ENCODE measurements around the gene GIMAP5. TPM values are rescaled to one million over a fixed set of nuclear protein-coding genes. Genes with fewer than 3 reads are reported as not detected.

Gene GIMAP5
- total and polyA plus RNA-seq, 2 donors (not counting 1 experiment from before 2014, with no cell fraction given): not detected

DNA sequence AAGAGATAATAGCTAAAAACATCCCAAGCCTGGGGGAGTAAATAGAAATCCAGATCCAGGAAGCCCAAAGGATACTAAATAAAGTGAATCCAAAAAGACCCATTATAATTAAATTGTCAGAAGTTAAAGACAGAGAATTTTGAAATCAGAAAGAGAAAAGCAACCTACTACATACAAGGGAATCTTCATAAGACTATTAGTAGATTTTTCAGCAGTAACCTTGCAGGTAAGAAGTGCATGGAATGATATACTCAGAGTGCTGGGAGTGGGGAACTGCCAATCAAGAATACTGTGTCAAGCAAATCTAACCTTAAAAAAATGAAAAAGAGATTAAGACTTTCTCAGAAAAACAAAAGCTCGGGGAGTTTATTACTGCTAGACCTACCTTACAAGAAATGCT is 34.0 kb upstream of the GIMAP5 start:
- no peak overlapping the region for H3K4me2 ChIP-seq (ENCODE audit: extremely low read depth, insufficient read depth, low read length)
- H2AFZ ChIP-seq (ENCODE audit: low read length): no peak overlapping the region
- TF ChIP-seq EZH2 (IDR thresholded peaks at IDR 0.05; ENCODE audit: low read length, missing control alignments): no peak
- TF ChIP-seq, protein P1, sequence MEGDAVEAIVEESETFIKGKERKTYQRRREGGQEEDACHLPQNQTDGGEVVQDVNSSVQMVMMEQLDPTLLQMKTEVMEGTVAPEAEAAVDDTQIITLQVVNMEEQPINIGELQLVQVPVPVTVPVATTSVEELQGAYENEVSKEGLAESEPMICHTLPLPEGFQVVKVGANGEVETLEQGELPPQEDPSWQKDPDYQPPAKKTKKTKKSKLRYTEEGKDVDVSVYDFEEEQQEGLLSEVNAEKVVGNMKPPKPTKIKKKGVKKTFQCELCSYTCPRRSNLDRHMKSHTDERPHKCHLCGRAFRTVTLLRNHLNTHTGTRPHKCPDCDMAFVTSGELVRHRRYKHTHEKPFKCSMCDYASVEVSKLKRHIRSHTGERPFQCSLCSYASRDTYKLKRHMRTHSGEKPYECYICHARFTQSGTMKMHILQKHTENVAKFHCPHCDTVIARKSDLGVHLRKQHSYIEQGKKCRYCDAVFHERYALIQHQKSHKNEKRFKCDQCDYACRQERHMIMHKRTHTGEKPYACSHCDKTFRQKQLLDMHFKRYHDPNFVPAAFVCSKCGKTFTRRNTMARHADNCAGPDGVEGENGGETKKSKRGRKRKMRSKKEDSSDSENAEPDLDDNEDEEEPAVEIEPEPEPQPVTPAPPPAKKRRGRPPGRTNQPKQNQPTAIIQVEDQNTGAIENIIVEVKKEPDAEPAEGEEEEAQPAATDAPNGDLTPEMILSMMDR (conservative IDR thresholded peaks at IDR 0.05 in 1 of 2, IDR thresholded peaks at IDR 0.05 in 1 of 2; ENCODE audit: low read depth in 1 of 2, low read length in 2 of 2): no peak
- no peaks in the 10 kb centered on the region for H3K79me2 ChIP-seq (ENCODE audit: control insufficient read depth, insufficient read depth, low read length)
- no peaks in the 10 kb centered on the region for H3K27me3 ChIP-seq (ENCODE audit: control insufficient read depth, insufficient read depth, low read length)
- DNase-seq (ENCODE audit: low read depth in 2 of 2): no peak
- no peaks in the 10 kb centered on the region for H4K20me1 ChIP-seq (ENCODE audit: control insufficient read depth, extremely low read depth, insufficient read depth, low read length)
- no peak overlapping the region for H3K27ac ChIP-seq (ENCODE audit: insufficient read depth, low read length)
- no peaks in the 10 kb centered on the region for H3K36me3 ChIP-seq (ENCODE audit: control insufficient read depth, insufficient read depth, low read length)
- H3K4me1 ChIP-seq (ENCODE audit: control insufficient read depth, extremely low read depth, insufficient read depth, low read length): no peaks in the 10 kb centered on the region
- H3K9me3 ChIP-seq (ENCODE audit: control insufficient read depth, insufficient read depth, low read depth, low read length): no peaks in the 10 kb centered on the region
- H3K9ac ChIP-seq (ENCODE audit: insufficient read depth, low read length): no peak overlapping the region
- no peak overlapping the region for H3K4me3 ChIP-seq (replicated peaks in 1 of 4; ENCODE audit: control extremely low read depth in 1 of 4, insufficient read depth in 1 of 4, low read depth in 3 of 4, low read length in 4 of 4)

DNA sequence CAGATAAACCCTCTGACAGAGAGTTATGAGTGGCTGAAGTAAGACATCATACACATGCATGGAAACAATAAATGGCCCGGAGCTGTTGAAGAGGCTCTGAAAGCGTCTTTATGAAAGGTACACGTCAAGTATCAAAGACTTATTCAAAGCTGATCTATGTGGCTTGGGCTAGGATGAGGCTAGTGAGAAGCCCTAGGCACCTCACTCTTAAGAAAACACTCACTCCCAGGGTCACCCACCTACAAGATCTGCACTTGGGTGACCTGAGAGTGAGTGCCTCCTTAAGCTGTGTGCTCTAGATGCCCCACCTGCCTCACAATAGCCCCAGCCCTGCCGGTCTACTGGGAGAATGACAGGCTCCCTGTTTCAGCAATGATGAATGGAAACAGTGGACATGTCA is 21.9 kb upstream of the GIMAP5 start:
- Histone ChIP-seq H3K9ac (ENCODE audit: insufficient read depth, low read length) (no peak overlapping the region), H3K4me3 (replicated peaks in 1 of 4; ENCODE audit: control extremely low read depth in 1 of 4, insufficient read depth in 1 of 4, low read depth in 3 of 4, low read length in 4 of 4) (no peak overlapping the region), H3K9me3 (ENCODE audit: control insufficient read depth, insufficient read depth, low read depth, low read length) (no peaks in the 10 kb centered on the region), H3K27ac (ENCODE audit: insufficient read depth, low read length) (no peak overlapping the region), H3K36me3 (ENCODE audit: control insufficient read depth, insufficient read depth, low read length) (no peaks in the 10 kb centered on the region), H3K27me3 (ENCODE audit: control insufficient read depth, insufficient read depth, low read length) (no peaks in the 10 kb centered on the region), H3K79me2 (ENCODE audit: control insufficient read depth, insufficient read depth, low read length) (no peaks in the 10 kb centered on the region), H3K4me2 (ENCODE audit: extremely low read depth, insufficient read depth, low read length) (no peak overlapping the region), H2AFZ (ENCODE audit: low read length) (no peak overlapping the region), H4K20me1 (ENCODE audit: control insufficient read depth, extremely low read depth, insufficient read depth, low read length) (no peaks in the 10 kb centered on the region), H3K4me1 (ENCODE audit: control insufficient read depth, extremely low read depth, insufficient read depth, low read length) (no peaks in the 10 kb centered on the region)
- no peak for TF ChIP-seq EZH2 (IDR thresholded peaks at IDR 0.05; ENCODE audit: low read length, missing control alignments)
- TF ChIP-seq, protein P1 (conservative IDR thresholded peaks at IDR 0.05 in 1 of 2, IDR thresholded peaks at IDR 0.05 in 1 of 2; ENCODE audit: low read depth in 1 of 2, low read length in 2 of 2): no peak
- DNase-seq (ENCODE audit: low read depth in 2 of 2): no peak

GRCh38 chr7:150715738-150716137 is 21.5 kb upstream of the GIMAP5 start:
- H3K4me2 ChIP-seq (ENCODE audit: extremely low read depth, insufficient read depth, low read length): no peak overlapping the region
- H3K9me3 ChIP-seq (ENCODE audit: control insufficient read depth, insufficient read depth, low read depth, low read length): no peaks in the 10 kb centered on the region
- no peak for DNase-seq (ENCODE audit: low read depth in 2 of 2)
- no peak overlapping the region for H3K4me3 ChIP-seq (replicated peaks in 1 of 4; ENCODE audit: control extremely low read depth in 1 of 4, insufficient read depth in 1 of 4, low read depth in 3 of 4, low read length in 4 of 4)
- H2AFZ ChIP-seq (ENCODE audit: low read length): no peak overlapping the region
- no peaks in the 10 kb centered on the region for H3K79me2 ChIP-seq (ENCODE audit: control insufficient read depth, insufficient read depth, low read length)
- TF ChIP-seq, protein P1 (conservative IDR thresholded peaks at IDR 0.05 in 1 of 2, IDR thresholded peaks at IDR 0.05 in 1 of 2; ENCODE audit: low read depth in 1 of 2, low read length in 2 of 2): no peak
- no peak for TF ChIP-seq EZH2 (IDR thresholded peaks at IDR 0.05; ENCODE audit: low read length, missing control alignments)
- no peaks in the 10 kb centered on the region for H3K36me3 ChIP-seq (ENCODE audit: control insufficient read depth, insufficient read depth, low read length)
- no peaks in the 10 kb centered on the region for H4K20me1 ChIP-seq (ENCODE audit: control insufficient read depth, extremely low read depth, insufficient read depth, low read length)
- no peaks in the 10 kb centered on the region for H3K27me3 ChIP-seq (ENCODE audit: control insufficient read depth, insufficient read depth, low read length)
- no peaks in the 10 kb centered on the region for H3K4me1 ChIP-seq (ENCODE audit: control insufficient read depth, extremely low read depth, insufficient read depth, low read length)
- H3K9ac ChIP-seq (ENCODE audit: insufficient read depth, low read length): no peak overlapping the region
- H3K27ac ChIP-seq (ENCODE audit: insufficient read depth, low read length): no peak overlapping the region

Measured in fibroblast of lung (primary cell).